Thyroid gland (tissue), 4 donors: ENCODE measurements around the gene SOCS4.

Experiments used
- POLR2A ChIP-seq, 2 donors: fragments of 450-650 bp; IDR thresholded peaks; one replicate each; pipeline ENCODE4 v1.6.1; 2017; ENCODE audit warnings: antibody characterized with exemption in 2 of 2, mild to moderate bottlenecking in 2 of 2, moderate library complexity in 1 of 2
- TF ChIP-seq, protein P1 (sequence below), 6 experiments: fragments of 200-600 bp in 3 of 6; fragments of 450-650 bp in 3 of 6; sonication (generic) in 3 of 6; IDR thresholded peaks; one replicate each; pipeline ENCODE4 v1.5.1; 2016 to 2019; ENCODE audit warnings: antibody characterized with exemption in 6 of 6, mild to moderate bottlenecking in 2 of 6, inconsistent platforms in 1 of 6, moderate library complexity in 1 of 6

GRCh38 chr14:55028066-55028465 lies 1.0 kb downstream of the SOCS4 start:
- no peak for TF ChIP-seq POLR2A (IDR thresholded peaks at IDR 0.05)
- TF ChIP-seq, protein P1, sequence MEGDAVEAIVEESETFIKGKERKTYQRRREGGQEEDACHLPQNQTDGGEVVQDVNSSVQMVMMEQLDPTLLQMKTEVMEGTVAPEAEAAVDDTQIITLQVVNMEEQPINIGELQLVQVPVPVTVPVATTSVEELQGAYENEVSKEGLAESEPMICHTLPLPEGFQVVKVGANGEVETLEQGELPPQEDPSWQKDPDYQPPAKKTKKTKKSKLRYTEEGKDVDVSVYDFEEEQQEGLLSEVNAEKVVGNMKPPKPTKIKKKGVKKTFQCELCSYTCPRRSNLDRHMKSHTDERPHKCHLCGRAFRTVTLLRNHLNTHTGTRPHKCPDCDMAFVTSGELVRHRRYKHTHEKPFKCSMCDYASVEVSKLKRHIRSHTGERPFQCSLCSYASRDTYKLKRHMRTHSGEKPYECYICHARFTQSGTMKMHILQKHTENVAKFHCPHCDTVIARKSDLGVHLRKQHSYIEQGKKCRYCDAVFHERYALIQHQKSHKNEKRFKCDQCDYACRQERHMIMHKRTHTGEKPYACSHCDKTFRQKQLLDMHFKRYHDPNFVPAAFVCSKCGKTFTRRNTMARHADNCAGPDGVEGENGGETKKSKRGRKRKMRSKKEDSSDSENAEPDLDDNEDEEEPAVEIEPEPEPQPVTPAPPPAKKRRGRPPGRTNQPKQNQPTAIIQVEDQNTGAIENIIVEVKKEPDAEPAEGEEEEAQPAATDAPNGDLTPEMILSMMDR (IDR thresholded peaks at IDR 0.05): no peak
